GM19468 (cell line): ENCODE measurements around the gene CREB3L2.
"Not testable (repeated sequence)": the region's sequence is repeated elsewhere in the genome, so short reads cannot be mapped to it uniquely, and the experiment has no call there.

Source experiments
- ATAC-seq: cut with Tn5 transposase; IDR thresholded peaks from one replicate; pipeline ENCODE4 v1.9.1; 2021; ENCODE audit warnings: mild to moderate bottlenecking, moderate library complexity, moderate number of reproducible peaks; ENCODE audit not compliant: unreplicated experiment; ENCODE audit errors: extremely low read depth

Gene CREB3L2

GRCh38 chr7:137850972-137851945 lies 150.6 kb downstream of the CREB3L2 start:
- no peak for ATAC-seq

- ATAC-seq, result no peak
These were observed 151.3 kb downstream of the CREB3L2 start for GRCh38 chr7:137850571-137850970.

DNA sequence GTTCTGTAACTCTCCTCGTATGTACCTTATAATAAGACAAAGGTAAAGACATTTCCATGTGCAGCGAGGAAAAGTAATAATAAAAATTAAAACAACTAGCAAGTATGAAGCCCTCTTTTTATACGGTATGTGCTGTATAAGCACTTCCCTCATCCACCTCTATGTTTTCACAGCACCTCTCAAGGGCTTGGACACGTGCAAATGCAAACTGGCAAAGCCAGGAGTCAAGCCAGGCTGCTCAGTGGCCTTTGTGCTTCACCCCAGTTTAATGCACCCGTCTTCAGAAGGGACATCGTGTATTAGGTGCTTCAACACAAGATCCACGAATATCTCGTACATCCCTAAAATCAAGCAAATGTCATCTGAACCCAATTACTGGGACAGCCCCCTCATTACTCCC lies 153.8 kb downstream of the CREB3L2 start:
- ATAC-seq, result no peak

- ATAC-seq, result no peak
These were observed 154.3 kb downstream of the CREB3L2 start for GRCh38 chr7:137847568-137848050.

DNA sequence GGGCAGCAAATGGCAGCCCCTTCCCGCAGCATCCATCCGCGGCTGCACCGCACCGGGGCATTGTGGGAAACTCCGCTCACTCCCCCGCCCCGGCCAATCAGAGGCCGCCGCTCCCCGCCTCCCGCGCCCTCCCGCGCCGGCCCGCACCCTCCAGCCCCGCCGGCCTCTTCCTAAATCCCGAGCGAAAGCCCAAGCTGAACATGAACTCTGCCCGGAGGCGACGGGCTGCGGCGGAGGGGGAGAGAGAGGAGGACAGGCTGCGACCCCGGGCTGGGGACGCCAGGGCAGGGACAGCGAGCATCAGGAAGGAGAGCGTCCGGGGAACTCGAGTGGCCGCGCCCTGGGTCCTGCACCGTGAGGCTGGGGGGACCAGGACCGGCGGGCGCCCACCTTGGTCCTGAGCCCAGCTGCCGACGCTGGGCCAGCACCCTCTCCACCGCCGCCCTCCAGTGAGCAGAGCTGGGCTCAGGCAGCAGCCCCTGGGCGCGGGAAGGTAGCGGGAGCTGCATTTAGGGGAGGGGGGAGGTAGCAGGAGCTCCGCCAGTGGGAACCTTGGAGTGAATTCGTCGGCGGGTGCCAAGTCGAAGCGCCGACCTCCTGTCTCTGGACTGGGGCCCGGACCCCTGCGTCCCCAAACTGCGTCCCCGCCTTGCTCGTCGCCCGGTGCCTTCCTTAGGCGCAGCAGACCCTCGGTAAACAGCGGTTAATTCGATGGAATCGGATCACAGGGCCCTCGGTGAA lies 154.9 kb downstream of the CREB3L2 start, which contains the start of gene DGKI:
TSS of gene DGKI (minus strand) at position 148 of the 741 bp plus-strand sequence.
- no peak for ATAC-seq

- ATAC-seq, result no peak
These were observed 155.4 kb downstream of the CREB3L2 start for GRCh38 chr7:137846549-137846826.

DNA sequence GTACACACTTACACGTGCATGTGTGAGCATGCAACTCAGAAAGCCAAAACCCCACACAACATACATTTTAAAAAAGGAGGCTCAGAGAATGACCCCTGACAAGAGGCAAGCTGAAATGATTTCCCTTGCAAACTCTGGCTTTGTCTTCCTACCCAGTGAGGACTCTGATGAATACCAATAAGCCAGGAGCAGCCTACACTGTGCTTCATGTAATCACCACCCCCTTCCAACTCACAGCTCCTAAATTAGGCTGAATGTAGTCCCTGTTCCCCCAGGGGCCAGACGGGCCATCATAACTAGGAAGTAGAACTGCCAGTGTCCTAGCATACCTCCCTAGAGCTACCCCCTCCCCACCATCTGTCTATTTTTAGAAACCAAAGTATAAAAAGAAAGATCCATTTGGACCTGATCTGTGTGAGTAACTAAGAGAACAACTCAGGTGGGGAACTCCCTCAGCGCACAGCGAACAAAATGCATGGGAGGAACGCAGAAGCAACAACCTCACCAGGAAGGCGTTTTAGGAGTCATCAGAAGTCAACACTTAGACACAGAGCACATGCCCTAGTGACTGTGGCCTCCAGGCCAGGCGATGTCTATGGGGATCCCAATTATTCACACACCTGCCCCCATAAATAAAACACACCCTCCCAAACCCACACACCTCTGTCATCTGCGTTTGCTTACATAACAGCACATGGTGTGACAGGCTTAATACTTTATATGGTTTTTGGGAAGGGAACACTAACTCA lies 157.0 kb downstream of the CREB3L2 start:
- no peak for ATAC-seq

DNA sequence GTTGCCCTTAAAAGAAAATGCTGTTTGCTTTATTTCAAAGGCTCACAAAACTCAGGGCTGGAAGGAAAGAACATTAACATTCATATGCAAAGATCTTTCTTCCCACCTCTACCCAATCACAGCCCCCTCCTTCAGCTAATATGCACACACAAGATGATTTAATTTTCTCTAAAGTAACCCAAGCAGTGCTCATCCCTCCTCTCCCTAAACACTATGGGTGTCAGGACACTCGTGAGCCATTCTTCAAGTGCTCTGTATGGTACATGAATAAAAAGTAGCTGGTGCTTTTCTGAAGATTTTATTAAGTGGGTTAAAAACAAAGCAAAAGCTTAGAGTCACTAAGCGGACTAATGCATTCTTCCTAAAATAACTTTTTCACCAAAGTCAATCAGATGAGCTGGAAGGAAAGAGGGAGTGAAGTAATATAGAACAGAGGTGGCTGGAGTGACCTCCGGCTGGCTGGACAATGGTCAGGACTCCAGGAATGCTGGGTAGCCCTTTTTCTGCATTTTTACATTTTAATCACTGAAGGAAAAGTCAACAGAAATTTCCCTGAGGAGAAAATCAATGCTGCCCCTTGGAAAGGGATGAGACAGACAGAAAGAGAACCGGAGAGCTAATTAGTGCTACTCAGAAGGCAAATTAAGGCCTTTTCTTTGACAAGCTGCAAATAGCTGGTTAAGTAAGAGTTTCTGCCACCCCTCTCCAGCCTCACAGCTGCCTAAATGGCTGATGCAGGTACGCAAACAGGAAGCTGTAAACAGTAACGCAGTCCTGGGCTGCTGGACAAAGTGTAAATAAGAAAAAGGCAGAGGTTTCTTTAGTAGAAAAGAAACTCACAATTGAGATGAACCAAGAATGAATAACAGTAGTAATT lies 161.7 kb downstream of the CREB3L2 start:
- no peak for ATAC-seq

DNA sequence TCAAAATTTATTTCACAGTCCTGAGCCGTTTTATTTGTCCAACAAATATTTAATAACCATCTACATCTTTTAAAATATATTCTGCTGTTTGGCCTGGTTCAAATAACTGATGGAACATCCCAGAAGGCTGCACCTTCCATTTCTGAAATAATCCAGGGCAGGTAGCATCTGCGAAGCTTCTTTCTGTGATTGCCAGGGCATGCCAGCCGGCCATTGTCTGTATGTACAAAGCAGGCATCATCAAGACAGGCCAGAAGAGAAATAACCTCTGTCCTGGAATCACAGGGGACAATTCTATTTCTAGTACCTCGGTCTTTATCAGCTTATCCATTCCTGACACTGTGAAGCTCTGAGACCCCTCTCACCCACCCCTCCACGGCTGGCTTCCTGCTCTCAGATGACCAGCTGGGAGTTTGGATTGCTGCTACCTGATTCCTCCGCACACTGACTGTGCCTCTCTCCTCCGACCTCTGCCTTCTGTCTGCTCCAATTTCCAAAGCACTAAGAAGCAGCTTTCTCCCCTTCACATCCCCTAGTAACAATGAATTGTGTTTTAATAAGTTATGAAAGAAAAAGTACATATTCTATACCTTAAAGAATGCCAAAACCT lies 163.1 kb downstream of the CREB3L2 start:
- no peak for ATAC-seq

GRCh38 chr7:137836541-137836940 lies 165.3 kb downstream of the CREB3L2 start:
- no peak for ATAC-seq

DNA sequence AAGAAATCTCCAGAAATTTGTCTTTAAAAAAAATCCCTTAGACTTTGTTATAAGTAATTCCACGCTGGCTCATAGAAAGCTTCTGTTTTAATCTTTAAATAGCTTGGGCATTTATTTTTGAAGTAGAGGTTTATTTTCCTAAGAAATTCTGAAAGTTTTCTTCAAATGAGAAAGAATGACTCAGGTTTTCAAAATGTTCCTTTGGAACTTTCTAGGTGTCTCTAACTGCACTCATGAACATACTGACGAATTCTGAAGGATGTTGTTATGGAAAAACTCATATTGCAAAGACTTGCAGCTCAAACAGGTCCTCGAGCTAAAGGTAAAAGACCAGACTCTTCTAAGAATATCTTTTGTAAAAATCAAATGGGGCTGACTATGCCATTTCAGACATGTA lies 165.8 kb downstream of the CREB3L2 start:
- no peak for ATAC-seq

- ATAC-seq, result no peak
These were observed 166.3 kb downstream of the CREB3L2 start for GRCh38 chr7:137835486-137836112.

DNA sequence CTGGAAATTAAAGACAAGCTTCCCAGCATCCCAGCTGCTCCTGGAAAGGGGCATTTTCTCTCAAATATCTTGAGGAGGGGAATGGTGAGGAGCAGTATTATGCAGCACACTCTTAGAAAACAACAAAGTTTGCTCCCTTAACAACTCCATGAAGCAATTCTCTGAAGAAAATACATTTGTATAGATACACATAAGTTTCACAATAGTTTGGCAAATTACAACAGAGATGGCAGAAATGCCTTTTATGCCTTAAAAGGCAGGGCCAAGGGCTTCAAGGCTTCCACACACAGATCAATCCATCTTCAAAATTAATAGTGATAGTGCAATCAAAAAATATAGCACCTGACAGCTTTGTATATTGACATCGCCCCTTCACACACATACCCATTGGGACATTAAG lies 167.3 kb downstream of the CREB3L2 start:
- ATAC-seq, result no peak

DNA sequence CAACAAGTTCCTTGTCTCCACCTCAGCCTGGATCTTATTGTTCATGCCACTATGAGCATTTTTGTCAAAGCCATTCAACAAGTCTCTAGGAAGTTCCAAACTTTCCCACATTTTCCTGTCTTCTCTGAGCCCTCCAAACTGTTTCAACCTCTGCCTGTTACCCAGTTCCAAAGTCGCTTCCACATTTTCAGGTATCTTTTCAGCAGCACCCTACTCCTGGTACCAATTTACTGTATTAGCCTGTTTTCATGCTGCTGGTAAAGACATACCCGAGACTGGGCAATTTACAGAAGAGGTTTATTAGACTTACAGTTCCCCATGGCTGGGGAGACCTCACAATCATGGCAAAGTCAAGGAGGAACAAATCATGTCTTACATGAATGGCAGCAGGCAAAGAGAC lies 168.9 kb downstream of the CREB3L2 start:
- ATAC-seq, result not testable (repeated sequence)

GRCh38 chr7:137832382-137832781 lies 169.5 kb downstream of the CREB3L2 start:
- ATAC-seq, result no peak

DNA sequence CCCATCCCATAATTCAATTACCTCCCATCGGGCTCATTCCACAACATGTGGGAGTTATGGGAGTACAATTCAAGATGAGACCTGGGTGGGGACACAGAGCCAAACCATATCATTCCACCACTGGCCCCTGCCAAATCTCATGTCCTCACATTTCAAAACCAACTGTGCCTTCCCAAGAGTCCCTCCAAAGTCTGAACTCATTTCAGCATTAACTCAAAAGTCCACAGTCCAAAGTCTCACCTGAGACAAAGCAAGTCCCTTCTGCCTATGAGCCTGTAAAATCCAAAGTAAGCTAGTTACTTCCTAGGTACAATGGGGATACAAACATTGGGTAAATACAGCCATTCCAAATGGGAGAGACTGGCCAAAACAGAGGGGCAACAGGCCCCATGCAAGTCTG lies 170.3 kb downstream of the CREB3L2 start:
- not testable (repeated sequence) for ATAC-seq

DNA sequence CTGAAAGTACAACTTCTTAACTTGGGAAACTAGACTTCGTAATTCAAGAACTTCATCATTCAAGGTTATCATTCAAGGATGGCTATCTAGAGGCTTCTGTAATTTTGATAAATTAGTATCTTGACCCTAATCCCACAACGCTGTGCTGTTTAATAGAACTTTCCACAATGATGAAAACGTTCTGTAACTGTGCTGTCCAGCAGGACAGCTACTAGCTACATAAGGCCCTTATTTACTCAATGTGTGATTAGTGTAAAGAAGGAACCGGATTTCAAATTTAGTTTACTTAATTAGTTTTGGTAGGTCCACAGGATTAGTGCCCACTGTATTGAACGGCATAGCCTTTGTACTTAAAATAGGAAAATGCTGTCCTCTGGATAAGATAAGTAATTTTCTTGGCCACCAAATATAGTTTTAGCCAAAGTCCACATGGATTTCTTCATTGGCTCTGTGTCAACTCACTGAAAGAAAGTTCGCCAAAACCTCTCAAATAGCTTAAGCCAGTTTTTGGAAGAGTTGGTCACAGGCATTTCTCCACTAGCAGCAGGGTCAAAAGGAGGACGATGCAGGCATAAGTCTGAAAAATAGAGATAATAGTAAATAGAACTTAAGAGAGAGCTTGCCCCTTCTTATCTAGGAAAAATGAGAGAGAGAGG lies 172.4 kb downstream of the CREB3L2 start:
- ATAC-seq, result no peak

GRCh38 chr7:137828456-137828855 lies 173.4 kb downstream of the CREB3L2 start:
- no peak for ATAC-seq
